BJ (cell line): ENCODE data around the gene PEX6. TPM values are rescaled to one million over a fixed set of nuclear protein-coding genes. Genes with fewer than 3 reads are reported as not detected.

Source experiments
- CTCF ChIA-PET: fragments of 350-600 bp; formaldehyde crosslinking; extraction: SDS; loops from one replicate; lab custom pipeline; 2021; ENCODE audit warnings: antibody characterized with exemption, inconsistent platforms; lab: Yijun Ruan, JAX
- POLR2A ChIA-PET: fragments of 300-600 bp; sonication (Branson Sonifier 250); formaldehyde crosslinking; extraction: SDS; loops from one replicate; lab custom pipeline; 2021; ENCODE audit warnings: antibody characterized with exemption; lab: Charles Lee
- DNase-seq: peaks from one replicate; pipeline ENCODE4 v3.0.0-alpha.2; 2011; ENCODE audit warnings: low read depth
- H3K27me3 ChIP-seq: 2 replicates; pipeline ENCODE4 v1.6.0; 2011; ENCODE audit warnings: low read length; ENCODE audit not compliant: control insufficient read depth, insufficient read depth
- H3K36me3 ChIP-seq: 2 replicates; pipeline ENCODE4 v1.5.1; 2011; ENCODE audit warnings: low read length; ENCODE audit not compliant: control insufficient read depth, insufficient read depth
- H3K4me3 ChIP-seq: 2 replicates; pipeline ENCODE4 v1.5.1; 2011; ENCODE audit warnings: low read depth, mild to moderate bottlenecking, control low read depth, low read length
- polyA plus RNA-seq: library from polyadenylated mRNA; depleted of rRNA; stranded (reverse); fragments of >200 nt; gene quantifications from 2 replicates; pipeline ENCODE4 v1.2.3, GENCODE V29; 2011
- TF ChIP-seq, protein P1 (sequence below): IDR thresholded peaks from 2 replicates; pipeline ENCODE4 v1.5.1; 2011; ENCODE audit warnings: low read depth, mild to moderate bottlenecking, control low read depth, inconsistent platforms, low read length, moderate library complexity; ENCODE audit not compliant: insufficient read depth

The PEX6 gene
- polyA plus RNA-seq, 1 experiment, result 5.6 TPM

- TF ChIP-seq, protein P1, sequence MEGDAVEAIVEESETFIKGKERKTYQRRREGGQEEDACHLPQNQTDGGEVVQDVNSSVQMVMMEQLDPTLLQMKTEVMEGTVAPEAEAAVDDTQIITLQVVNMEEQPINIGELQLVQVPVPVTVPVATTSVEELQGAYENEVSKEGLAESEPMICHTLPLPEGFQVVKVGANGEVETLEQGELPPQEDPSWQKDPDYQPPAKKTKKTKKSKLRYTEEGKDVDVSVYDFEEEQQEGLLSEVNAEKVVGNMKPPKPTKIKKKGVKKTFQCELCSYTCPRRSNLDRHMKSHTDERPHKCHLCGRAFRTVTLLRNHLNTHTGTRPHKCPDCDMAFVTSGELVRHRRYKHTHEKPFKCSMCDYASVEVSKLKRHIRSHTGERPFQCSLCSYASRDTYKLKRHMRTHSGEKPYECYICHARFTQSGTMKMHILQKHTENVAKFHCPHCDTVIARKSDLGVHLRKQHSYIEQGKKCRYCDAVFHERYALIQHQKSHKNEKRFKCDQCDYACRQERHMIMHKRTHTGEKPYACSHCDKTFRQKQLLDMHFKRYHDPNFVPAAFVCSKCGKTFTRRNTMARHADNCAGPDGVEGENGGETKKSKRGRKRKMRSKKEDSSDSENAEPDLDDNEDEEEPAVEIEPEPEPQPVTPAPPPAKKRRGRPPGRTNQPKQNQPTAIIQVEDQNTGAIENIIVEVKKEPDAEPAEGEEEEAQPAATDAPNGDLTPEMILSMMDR, result no peak
- ChIA-PET CTCF (no interaction called here), POLR2A (no interaction called here)
- no peak overlapping the region for H3K4me3 ChIP-seq
- DNase-seq, result no peak
- no peaks in the 10 kb centered on the region for H3K27me3 ChIP-seq
- H3K36me3 ChIP-seq, result peaks cover 8% of the 10 kb centered on the region
Measured at GRCh38 chr6:42933205-42933604, 45.8 kb downstream of the PEX6 start.

DNA sequence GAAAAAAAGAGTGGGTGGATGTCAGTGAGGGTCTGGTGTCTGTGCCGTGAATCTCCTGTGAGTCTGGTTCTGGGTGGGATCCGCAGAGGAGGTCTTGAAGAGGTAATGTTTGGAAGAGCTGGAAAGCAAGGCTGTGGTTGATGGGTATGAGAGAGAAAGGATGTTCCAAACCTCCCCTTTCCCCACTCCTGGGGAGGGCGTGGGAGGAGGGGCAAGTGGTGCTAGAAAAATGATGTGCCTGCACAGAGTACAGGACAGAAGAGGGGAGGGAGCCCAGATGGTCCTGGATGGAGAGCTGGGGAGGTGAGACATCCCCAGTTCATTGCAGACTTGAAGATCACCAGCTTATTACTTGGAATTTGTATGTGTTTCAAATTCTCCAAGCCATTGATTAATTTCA lies 46.6 kb downstream of the PEX6 start:
- TF ChIP-seq, protein P1, result no peak
- Histone ChIP-seq H3K27me3 (no peaks in the 10 kb centered on the region), H3K4me3 (no peak overlapping the region), H3K36me3 (peaks cover 8% of the 10 kb centered on the region)
- no peak for DNase-seq
- POLR2A ChIA-PET, result no interaction called here
- CTCF ChIA-PET, result no interaction called here

GRCh38 chr6:42929821-42930360 lies 49.1 kb downstream of the PEX6 start:
- DNase-seq, result peak; percentile 29
- Histone ChIP-seq H3K4me3 (peak overlapping the region; percentile 70), H3K27me3 (no peaks in the 10 kb centered on the region), H3K36me3 (peaks cover 5% of the 10 kb centered on the region)
- ChIA-PET CTCF (interaction anchor here (0.6 to 2.2 kb wide), 5 partner anchors 11 to 559 kb away, joined by 3 to 8 read pairs (median 3); partner anchors contain the start of gene PEX6), POLR2A (interaction anchor here (0.9 kb wide), 1 partner anchor 124 kb away, joined by 4 read pairs; the partner anchor contains the start of gene CUL7)
- TF ChIP-seq, protein P1, result no peak

DNA sequence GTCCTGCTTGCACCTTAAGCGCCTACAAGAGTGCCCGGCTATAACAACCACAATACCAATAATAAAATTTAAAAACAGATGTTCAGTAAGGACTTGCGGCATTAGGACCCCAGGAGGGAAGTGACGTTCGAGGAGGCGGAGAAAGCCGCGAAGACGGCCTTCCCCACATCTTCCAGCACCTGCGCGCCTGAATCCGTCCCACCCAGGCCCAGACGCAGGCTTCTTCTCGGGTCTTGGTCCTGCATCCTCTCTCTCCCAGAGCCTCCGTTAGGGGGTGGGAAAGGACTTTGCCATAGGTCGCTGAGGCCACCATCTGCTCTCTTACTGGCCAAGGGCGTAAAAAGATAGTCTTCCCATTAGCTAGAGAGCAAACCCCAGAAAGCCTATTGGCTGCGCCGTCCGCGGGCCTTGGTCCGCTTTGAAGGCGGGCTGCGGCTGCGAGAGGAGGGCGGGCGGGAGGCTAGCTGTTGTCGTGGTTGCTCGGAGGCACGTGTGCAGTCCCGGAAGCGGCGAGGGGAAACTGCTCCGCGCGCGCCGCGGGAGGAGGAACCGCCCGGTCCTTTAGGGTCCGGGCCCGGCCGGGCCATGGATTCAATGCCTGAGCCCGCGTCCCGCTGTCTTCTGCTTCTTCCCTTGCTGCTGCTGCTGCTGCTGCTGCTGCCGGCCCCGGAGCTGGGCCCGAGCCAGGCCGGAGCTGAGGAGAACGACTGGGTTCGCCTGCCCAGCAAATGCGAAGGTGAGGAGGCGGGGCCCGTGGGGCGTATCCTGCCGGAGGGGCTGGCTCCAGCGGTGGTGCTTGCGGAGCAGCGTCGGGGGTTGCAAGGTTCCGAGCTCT lies 49.8 kb downstream of the PEX6 start, which contains the start of gene CNPY3:
TSS of gene CNPY3 (plus strand) at position 495 of the 835 bp plus-strand sequence. CDS start at position 586, 91 bp downstream.
- peak; percentile 93 for DNase-seq
- no peaks in the 10 kb centered on the region for H3K27me3 ChIP-seq
- peak within 1 kb of the TSS; percentile 70 for H3K4me3 ChIP-seq
- TF ChIP-seq, protein P1, result no peak
- POLR2A ChIA-PET, result interaction anchor here (0.7 to 0.9 kb wide), 2 partner anchors 76 to 124 kb away, joined by 4 to 14 read pairs; partner anchors contain the start of gene CUL7
- CTCF ChIA-PET, result interaction anchor here (0.6 to 2.2 kb wide), 3 partner anchors 10 to 560 kb away, joined by 3 to 8 read pairs (median 3); no protein-coding TSS in a partner anchor
- peaks cover under 1% of the 10 kb centered on the region for H3K36me3 ChIP-seq

GRCh38 chr6:42925248-42925857 lies 53.6 kb downstream of the PEX6 start:
- no peak for DNase-seq
- H3K27me3 ChIP-seq, result no peaks in the 10 kb centered on the region
- no peaks in the 10 kb centered on the region for H3K36me3 ChIP-seq
- no peak overlapping the region for H3K4me3 ChIP-seq
- TF ChIP-seq, protein P1, result no peak
- ChIA-PET CTCF (no interaction called here), POLR2A (no interaction called here)
